ENCODE data around the gene PTCH1.

The PTCH1 gene

DNA sequence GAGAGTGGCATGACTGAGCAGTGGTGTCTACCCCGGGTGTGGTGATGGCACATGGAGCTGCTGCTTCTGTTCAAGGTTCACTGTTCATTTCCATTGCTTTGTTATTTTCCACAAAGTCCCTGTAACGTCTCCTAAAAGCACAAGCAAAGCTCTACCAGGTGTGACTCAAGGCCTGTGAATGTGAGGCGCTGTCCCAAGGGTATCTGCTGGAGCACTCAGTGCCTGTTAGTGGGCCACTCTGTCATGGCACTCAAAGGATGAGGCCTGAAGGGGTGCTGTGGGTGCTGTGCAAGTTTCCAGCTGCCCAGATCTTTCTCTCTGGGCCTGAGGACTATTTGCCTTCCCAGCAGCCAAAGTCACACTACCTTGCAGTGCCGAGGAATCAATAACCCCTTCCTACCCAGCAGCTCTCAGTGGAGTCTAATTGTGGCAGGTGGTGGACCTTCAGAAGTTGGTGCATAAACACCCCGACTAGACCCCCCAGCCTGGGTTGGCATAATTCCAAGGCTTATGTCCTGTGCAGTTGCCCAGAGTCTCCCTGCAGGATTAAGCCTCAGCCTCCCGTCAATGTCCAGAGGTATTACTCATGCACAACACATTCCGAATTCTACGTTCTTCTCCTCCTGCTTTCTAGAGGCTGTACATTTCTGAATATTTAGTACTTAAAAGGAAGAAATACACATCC, 17.4 kb upstream of the PTCH1 start (continued):
- no peak for TF ChIP-seq ZNF221 (tag by site-specific recombination; IDR thresholded peaks at IDR 0.05; ENCODE audit: borderline replicate concordance)
- TF ChIP-seq, protein P1, sequence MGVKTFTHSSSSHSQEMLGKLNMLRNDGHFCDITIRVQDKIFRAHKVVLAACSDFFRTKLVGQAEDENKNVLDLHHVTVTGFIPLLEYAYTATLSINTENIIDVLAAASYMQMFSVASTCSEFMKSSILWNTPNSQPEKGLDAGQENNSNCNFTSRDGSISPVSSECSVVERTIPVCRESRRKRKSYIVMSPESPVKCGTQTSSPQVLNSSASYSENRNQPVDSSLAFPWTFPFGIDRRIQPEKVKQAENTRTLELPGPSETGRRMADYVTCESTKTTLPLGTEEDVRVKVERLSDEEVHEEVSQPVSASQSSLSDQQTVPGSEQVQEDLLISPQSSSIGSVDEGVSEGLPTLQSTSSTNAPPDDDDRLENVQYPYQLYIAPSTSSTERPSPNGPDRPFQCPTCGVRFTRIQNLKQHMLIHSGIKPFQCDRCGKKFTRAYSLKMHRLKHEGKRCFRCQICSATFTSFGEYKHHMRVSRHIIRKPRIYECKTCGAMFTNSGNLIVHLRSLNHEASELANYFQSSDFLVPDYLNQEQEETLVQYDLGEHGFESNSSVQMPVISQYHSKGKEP (tag by site-specific recombination; IDR thresholded peaks at IDR 0.05): no peak
- TF ChIP-seq PRDM2 (tag by site-specific recombination; IDR thresholded peaks at IDR 0.05; ENCODE audit: borderline replicate concordance): no peak
- no peak for TF ChIP-seq ZNF19 (tag by site-specific recombination; IDR thresholded peaks at IDR 0.05; ENCODE audit: low read depth)
- TF ChIP-seq, protein P2, sequence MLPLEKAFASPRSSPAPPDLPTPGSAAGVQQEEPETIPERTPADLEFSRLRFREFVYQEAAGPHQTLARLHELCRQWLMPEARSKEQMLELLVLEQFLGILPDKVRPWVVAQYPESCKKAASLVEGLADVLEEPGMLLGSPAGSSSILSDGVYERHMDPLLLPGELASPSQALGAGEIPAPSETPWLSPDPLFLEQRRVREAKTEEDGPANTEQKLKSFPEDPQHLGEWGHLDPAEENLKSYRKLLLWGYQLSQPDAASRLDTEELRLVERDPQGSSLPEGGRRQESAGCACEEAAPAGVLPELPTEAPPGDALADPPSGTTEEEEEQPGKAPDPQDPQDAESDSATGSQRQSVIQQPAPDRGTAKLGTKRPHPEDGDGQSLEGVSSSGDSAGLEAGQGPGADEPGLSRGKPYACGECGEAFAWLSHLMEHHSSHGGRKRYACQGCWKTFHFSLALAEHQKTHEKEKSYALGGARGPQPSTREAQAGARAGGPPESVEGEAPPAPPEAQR (tag by site-specific recombination; IDR thresholded peaks at IDR 0.05): no peak
- no peak for TF ChIP-seq ZNF155 (tag by site-specific recombination; IDR thresholded peaks at IDR 0.05)
- TF ChIP-seq ZNF521 (tag by site-specific recombination; IDR thresholded peaks at IDR 0.05): no peak
- TF ChIP-seq, protein P3, sequence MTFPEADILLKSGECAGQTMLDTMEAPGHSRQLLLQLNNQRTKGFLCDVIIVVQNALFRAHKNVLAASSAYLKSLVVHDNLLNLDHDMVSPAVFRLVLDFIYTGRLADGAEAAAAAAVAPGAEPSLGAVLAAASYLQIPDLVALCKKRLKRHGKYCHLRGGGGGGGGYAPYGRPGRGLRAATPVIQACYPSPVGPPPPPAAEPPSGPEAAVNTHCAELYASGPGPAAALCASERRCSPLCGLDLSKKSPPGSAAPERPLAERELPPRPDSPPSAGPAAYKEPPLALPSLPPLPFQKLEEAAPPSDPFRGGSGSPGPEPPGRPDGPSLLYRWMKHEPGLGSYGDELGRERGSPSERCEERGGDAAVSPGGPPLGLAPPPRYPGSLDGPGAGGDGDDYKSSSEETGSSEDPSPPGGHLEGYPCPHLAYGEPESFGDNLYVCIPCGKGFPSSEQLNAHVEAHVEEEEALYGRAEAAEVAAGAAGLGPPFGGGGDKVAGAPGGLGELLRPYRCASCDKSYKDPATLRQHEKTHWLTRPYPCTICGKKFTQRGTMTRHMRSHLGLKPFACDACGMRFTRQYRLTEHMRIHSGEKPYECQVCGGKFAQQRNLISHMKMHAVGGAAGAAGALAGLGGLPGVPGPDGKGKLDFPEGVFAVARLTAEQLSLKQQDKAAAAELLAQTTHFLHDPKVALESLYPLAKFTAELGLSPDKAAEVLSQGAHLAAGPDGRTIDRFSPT (tag by site-specific recombination; IDR thresholded peaks at IDR 0.05): no peak
- no peak for TF ChIP-seq ZNF26 (tag by site-specific recombination; IDR thresholded peaks at IDR 0.05)
- TF ChIP-seq KLF9 (tag by site-specific recombination; IDR thresholded peaks at IDR 0.05; ENCODE audit: low read depth): no peak
- no peak for TF ChIP-seq ZNF184 (tag by site-specific recombination; IDR thresholded peaks at IDR 0.05)
- no peak for TF ChIP-seq ZNF76 (tag by site-specific recombination; IDR thresholded peaks at IDR 0.05; ENCODE audit: borderline replicate concordance, low read depth)
- no peak for TF ChIP-seq ZNF311 (tag by site-specific recombination; IDR thresholded peaks at IDR 0.05; ENCODE audit: borderline replicate concordance)
- TF ChIP-seq ZNF510 (tag by site-specific recombination; IDR thresholded peaks at IDR 0.05; ENCODE audit: insufficient replicate concordance): no peak
- no peak for TF ChIP-seq ZNF48 (tag by site-specific recombination; IDR thresholded peaks at IDR 0.05)

All from HEK293 (cell line).